K562 (cell line): ENCODE results near the gene EPHA2. TPM values are rescaled to one million over a fixed set of nuclear protein-coding genes. Genes with fewer than 3 reads are reported as not detected.
A peak's percentile ranks its signal among the peaks of the same experiment; 100 is the strongest.

Experiments used
- CTCF ChIP-seq, 3 experiments: IDR thresholded peaks in 2 of 3; conservative IDR thresholded peaks in 1 of 3; 2 replicates each; pipeline ENCODE4 v1.5.1; 2011 to 2012; ENCODE audit warnings: low read length in 3 of 3, mild to moderate bottlenecking in 3 of 3, control low read depth in 2 of 3, improper control_type of control experiment in 1 of 3, inconsistent platforms in 1 of 3, low read depth in 1 of 3, mixed read lengths in 1 of 3, moderate library complexity in 1 of 3; ENCODE audit not compliant: insufficient read depth in 2 of 3
- HIVEP1 ChIP-seq: fragments of 250-450 bp; sonication (Bioruptor Pico); IDR thresholded peaks from 2 replicates; pipeline ENCODE4 v1.4.0; 2020; ENCODE audit warnings: mild to moderate bottlenecking
- PRPF4 ChIP-seq: fragments of 200-400 bp; formaldehyde crosslinking; IDR thresholded peaks from one replicate; pipeline ENCODE4 v1.6.1; 2017; ENCODE audit warnings: low read length, low read depth, mild to moderate bottlenecking; ENCODE audit not compliant: insufficient read depth, poor library complexity, severe bottlenecking
- SNIP1 ChIP-seq: fragments of 450-650 bp; IDR thresholded peaks from 2 replicates; pipeline ENCODE4 v1.7.1; 2017; ENCODE audit warnings: low read depth, mild to moderate bottlenecking
- YBX1 ChIP-seq: fragments of 450-650 bp; IDR thresholded peaks from 2 replicates; pipeline ENCODE4 v1.7.1; 2016; ENCODE audit warnings: mild to moderate bottlenecking
- ZNF239 ChIP-seq: fragments of 250-450 bp; sonication (Bioruptor Pico); IDR thresholded peaks from 2 replicates; pipeline ENCODE4 v1.4.0; 2020; ENCODE audit warnings: mild to moderate bottlenecking
- ZNF263 ChIP-seq: sonication (generic); formaldehyde crosslinking; IDR thresholded peaks from 2 replicates; pipeline ENCODE4 v1.8.0; 2022; ENCODE audit warnings: mild to moderate bottlenecking, missing genetic modification reagents, borderline replicate concordance
- ZNF57 ChIP-seq: fragments of 450-650 bp; formaldehyde crosslinking; IDR thresholded peaks from 2 replicates; pipeline ENCODE4 v1.4.0; 2020; ENCODE audit warnings: mild to moderate bottlenecking, moderate library complexity
- ZNF589 ChIP-seq: fragments of 200-800 bp; sonication (Bioruptor generic); IDR thresholded peaks from 2 replicates; pipeline ENCODE4 v1.6.1; 2016; ENCODE audit warnings: low read depth, missing genetic modification characterization, missing compliant biosample characterization
- ZNF699 ChIP-seq: fragments of 250-450 bp; sonication (Bioruptor Pico); IDR thresholded peaks from 2 replicates; pipeline ENCODE4 v1.8.0; 2021; ENCODE audit warnings: mild to moderate bottlenecking, moderate library complexity; ENCODE audit not compliant: insufficient replicate concordance
- ZNF75A ChIP-seq: fragments of 450-650 bp; formaldehyde crosslinking; IDR thresholded peaks from 2 replicates; pipeline ENCODE4 v1.4.0; 2020; ENCODE audit warnings: mild to moderate bottlenecking
- ZNF764 ChIP-seq: fragments of 250-450 bp; sonication (Bioruptor Pico); IDR thresholded peaks from 2 replicates; pipeline ENCODE4 v1.4.0; 2020; ENCODE audit warnings: low read depth, mild to moderate bottlenecking, moderate library complexity
- polyA plus RNA-seq, 8 experiments: library from polyadenylated mRNA; depleted of rRNA in 4 of 8; stranded (reverse) in 5 of 8; unstranded in 3 of 8; fragments of >200 nt; fragmentation: Nextera tagmentation in 2 of 8; fragmentation: Illumina TruSeq in 1 of 8; extraction: Ambion mirVana in 2 of 8; extraction: Trizol in 1 of 8; gene quantifications; 2 replicates each; pipeline versions ENCODE4 v1.2.1 to v1.2.3, GENCODE V29; 2011 to 2014; ENCODE audit warnings: inconsistent platforms in 1 of 8, missing spikeins in 1 of 8
- total RNA-seq, 7 experiments: library from RNA; depleted of rRNA in 6 of 7; stranded (reverse); fragments of >200 nt in 6 of 7; fragmentation: Illumina TruSeq in 2 of 7; extraction: Trizol in 2 of 7; gene quantifications; 2 replicates each; pipeline versions ENCODE4 v1.2.1 to v1.2.3, GENCODE V29; 2011 to 2021; ENCODE audit warnings: low replicate concordance in 1 of 7
- TF ChIP-seq, protein P1 (sequence below): fragments of 450-650 bp; IDR thresholded peaks from 2 replicates; pipeline ENCODE4 v1.6.1; 2016; ENCODE audit warnings: borderline replicate concordance
- TF ChIP-seq, protein P2 (sequence below): sonication (generic); formaldehyde crosslinking; IDR thresholded peaks from 2 replicates; pipeline ENCODE4 v1.8.0; 2022; ENCODE audit warnings: mild to moderate bottlenecking, missing genetic modification reagents
- TF ChIP-seq, protein P3 (sequence below), 2 experiments: fragments of 450-650 bp; IDR thresholded peaks; 2 replicates each; pipeline ENCODE4 v1.6.1; 2016
- TF ChIP-seq, protein P4 (sequence below): sonication (generic); formaldehyde crosslinking; IDR thresholded peaks from 2 replicates; pipeline ENCODE4 v1.8.1; 2023; ENCODE audit warnings: mild to moderate bottlenecking, missing genetic modification reagents

EPHA2 gene
- total and polyA plus RNA-seq, 9 of the 15 experiments (the other 6 are each of a cell fraction or from before 2014, with no cell fraction given) = 0.04 to 0.40 (median 0.07) TPM; not detected in 4

DNA sequence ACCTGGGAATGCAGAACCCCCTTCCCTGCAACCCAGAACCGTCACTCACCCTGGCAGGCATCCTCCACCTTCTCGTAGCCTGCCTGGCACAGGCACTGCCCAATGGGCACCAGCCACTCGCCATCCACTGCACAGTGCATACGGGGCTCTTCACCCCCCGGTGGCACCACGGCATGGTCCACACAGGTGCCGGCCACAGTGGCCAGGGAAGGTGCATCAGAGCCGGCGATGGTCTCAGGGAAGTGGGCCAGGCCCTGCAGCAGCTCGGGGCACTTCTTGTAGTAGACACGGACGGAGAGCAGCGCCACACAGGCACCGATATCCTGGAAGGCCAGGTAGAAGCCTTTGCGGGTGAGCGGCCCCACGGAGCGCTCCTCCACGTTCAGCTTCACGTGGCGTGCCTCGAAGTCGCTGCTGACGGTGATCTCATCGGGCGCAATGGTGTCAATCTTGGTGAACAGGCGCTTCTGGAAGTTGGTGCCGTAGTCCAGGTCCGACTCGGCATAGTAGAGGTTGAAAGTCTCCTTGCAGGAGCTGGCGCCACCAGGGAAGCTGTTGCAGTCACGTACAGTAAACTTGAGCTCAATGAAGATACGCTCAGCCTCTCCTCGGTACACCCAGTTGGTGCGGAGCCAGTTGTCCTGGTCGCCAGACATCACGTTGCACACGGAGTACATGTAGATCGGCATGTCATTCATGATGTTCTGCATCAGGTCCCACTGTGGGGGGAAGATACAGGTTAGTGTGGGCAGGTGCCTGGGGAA lies 7.4 kb downstream of the EPHA2 start (continued):
- TF ChIP-seq, protein P1, sequence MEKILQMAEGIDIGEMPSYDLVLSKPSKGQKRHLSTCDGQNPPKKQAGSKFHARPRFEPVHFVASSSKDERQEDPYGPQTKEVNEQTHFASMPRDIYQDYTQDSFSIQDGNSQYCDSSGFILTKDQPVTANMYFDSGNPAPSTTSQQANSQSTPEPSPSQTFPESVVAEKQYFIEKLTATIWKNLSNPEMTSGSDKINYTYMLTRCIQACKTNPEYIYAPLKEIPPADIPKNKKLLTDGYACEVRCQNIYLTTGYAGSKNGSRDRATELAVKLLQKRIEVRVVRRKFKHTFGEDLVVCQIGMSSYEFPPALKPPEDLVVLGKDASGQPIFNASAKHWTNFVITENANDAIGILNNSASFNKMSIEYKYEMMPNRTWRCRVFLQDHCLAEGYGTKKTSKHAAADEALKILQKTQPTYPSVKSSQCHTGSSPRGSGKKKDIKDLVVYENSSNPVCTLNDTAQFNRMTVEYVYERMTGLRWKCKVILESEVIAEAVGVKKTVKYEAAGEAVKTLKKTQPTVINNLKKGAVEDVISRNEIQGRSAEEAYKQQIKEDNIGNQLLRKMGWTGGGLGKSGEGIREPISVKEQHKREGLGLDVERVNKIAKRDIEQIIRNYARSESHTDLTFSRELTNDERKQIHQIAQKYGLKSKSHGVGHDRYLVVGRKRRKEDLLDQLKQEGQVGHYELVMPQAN = no peak
- TF ChIP-seq ZNF589 (CRISPR knock-in tag) = no peak
- TF ChIP-seq ZNF57 = no peak
- TF ChIP-seq SNIP1 = no peak
- no peak for TF ChIP-seq HIVEP1 (CRISPR knock-in tag)
- TF ChIP-seq YBX1 = no peak
- TF ChIP-seq PRPF4 = no peak
- TF ChIP-seq, protein P2, sequence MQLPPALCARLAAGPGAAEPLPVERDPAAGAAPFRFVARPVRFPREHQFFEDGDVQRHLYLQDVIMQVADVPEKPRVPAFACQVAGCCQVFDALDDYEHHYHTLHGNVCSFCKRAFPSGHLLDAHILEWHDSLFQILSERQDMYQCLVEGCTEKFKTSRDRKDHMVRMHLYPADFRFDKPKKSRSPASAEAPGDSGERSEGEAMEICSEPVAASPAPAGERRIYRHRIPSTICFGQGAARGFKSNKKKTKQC (CRISPR knock-in tag) = no peak
- TF ChIP-seq ZNF764 (CRISPR knock-in tag) = no peak
- TF ChIP-seq, protein P3, sequence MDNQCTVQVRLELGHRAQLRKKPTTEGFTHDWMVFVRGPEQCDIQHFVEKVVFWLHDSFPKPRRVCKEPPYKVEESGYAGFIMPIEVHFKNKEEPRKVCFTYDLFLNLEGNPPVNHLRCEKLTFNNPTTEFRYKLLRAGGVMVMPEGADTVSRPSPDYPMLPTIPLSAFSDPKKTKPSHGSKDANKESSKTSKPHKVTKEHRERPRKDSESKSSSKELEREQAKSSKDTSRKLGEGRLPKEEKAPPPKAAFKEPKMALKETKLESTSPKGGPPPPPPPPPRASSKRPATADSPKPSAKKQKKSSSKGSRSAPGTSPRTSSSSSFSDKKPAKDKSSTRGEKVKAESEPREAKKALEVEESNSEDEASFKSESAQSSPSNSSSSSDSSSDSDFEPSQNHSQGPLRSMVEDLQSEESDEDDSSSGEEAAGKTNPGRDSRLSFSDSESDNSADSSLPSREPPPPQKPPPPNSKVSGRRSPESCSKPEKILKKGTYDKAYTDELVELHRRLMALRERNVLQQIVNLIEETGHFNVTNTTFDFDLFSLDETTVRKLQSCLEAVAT (IDR thresholded peaks at IDR 0.05) = peak in 1 of 2 experiments; percentile 84; a peak in 2 of 4 replicates
- no peak for TF ChIP-seq ZNF263 (CRISPR knock-in tag)
- TF ChIP-seq ZNF699 = no peak
- no peak for TF ChIP-seq CTCF (IDR thresholded peaks at IDR 0.05 in 2 of 3, conservative IDR thresholded peaks at IDR 0.05 in 1 of 3; ENCODE audit: insufficient read depth in 2 of 3, low read depth in 1 of 3, low read length in 3 of 3)
- TF ChIP-seq ZNF75A (CRISPR knock-in tag) = no peak
- TF ChIP-seq, protein P4, sequence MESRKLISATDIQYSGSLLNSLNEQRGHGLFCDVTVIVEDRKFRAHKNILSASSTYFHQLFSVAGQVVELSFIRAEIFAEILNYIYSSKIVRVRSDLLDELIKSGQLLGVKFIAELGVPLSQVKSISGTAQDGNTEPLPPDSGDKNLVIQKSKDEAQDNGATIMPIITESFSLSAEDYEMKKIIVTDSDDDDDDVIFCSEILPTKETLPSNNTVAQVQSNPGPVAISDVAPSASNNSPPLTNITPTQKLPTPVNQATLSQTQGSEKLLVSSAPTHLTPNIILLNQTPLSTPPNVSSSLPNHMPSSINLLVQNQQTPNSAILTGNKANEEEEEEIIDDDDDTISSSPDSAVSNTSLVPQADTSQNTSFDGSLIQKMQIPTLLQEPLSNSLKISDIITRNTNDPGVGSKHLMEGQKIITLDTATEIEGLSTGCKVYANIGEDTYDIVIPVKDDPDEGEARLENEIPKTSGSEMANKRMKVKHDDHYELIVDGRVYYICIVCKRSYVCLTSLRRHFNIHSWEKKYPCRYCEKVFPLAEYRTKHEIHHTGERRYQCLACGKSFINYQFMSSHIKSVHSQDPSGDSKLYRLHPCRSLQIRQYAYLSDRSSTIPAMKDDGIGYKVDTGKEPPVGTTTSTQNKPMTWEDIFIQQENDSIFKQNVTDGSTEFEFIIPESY (CRISPR knock-in tag) = peak; percentile 71; the same call in 1 of the 2 replicates
- no peak for TF ChIP-seq ZNF239 (CRISPR knock-in tag)
